ENCODE data around the gene IQCE.

IQCE gene

DNA sequence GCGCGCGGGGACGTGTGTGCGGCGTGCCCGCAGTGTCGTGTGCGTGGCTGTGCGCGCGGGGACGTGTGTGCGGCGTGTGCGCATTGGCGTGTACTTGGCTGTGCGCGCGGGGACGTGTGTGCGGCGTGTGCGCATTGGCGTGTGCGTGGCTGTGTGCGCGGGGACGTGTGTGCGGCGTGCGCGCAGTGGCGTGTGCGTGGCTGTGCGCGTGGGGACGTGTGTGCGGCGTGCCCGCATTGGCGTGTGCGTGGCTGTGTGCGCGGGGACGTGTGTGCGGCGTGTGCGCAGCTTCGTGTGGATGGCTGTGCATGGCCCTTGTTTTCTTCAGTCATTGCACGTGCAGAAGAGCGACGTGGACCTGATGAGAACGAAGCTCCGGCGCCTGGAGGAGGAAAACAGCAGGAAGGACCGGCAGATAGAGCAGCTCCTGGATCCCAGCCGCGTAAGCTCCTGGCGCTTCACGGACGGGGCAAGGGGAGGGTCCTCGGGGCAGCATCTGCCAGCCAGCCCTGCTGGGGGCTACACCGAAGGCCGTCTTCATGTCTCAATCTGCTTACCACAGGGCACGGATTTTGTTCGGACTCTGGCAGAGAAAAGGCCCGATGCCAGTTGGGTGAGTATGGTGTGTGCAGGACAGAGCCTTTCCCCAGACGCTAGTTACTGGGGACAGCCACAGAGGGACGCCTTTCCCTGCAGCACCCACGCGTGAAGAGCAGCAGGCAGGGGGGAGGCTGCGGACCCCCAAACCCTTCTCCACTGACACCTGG is 19.3 kb downstream of the IQCE start:
- Histone ChIP-seq H4K91ac (ENCODE audit: low read length) (no peak overlapping the region), H3K27ac (ENCODE audit: low read length, poor library complexity, severe bottlenecking) (no peak overlapping the region), H2AK5ac (ENCODE audit: low read length, severe bottlenecking) (no peak overlapping the region), H3K4me2 (ENCODE audit: low read length, poor library complexity, severe bottlenecking) (no peak overlapping the region), H2AFZ (ENCODE audit: low read depth, low read length) (no peak overlapping the region), H4K8ac (ENCODE audit: low read length) (no peak overlapping the region), H3K79me1 (replicated peaks; ENCODE audit: low read length, poor library complexity, severe bottlenecking) (peaks cover 17% of the 10 kb centered on the region), H3K9ac (ENCODE audit: low read length) (no peak overlapping the region), H2BK15ac (ENCODE audit: low read depth, poor library complexity, severe bottlenecking) (no peak overlapping the region), H3K4me1 (ENCODE audit: control insufficient read depth, insufficient read depth, low read depth, low read length) (peaks cover 5% of the 10 kb centered on the region), H3K4me3 (ENCODE audit: insufficient read depth in 1 of 2, low read depth in 1 of 2, low read length in 2 of 2) (peak overlapping the region in 1 of 2 experiments; percentile 5), H3K14ac (ENCODE audit: low read length in 2 of 2) (peak overlapping the region in 1 of 2 experiments; percentile 9), H3K23ac (ENCODE audit: low read length in 2 of 2) (no peak overlapping the region), H3K18ac (ENCODE audit: low read depth in 1 of 2, low read length in 2 of 2) (no peak overlapping the region), H2BK5ac (ENCODE audit: low read depth, low read length, poor library complexity, severe bottlenecking) (no peak overlapping the region), H2BK120ac (ENCODE audit: low read depth, low read length) (no peak overlapping the region), H2BK12ac (ENCODE audit: low read length in 2 of 2) (no peak overlapping the region), H3K27me3 (ENCODE audit: control insufficient read depth in 1 of 2, insufficient read depth in 1 of 2, low read length in 2 of 2) (no peaks in the 10 kb centered on the region), H3K4ac (ENCODE audit: low read depth in 1 of 2, low read length in 2 of 2) (no peak overlapping the region), H3K9me3 (ENCODE audit: control insufficient read depth, low read length) (no peaks in the 10 kb centered on the region), H3K36me3 (ENCODE audit: control insufficient read depth in 1 of 2, insufficient read depth in 2 of 2, low read depth in 1 of 2, low read length in 2 of 2) (peaks cover 55 to 65% of the 10 kb centered on the region in 2 experiments)
- no peak for DNase-seq
- 96% methylated on average over 73 of the region's 73 CpGs for WGBS

DNA sequence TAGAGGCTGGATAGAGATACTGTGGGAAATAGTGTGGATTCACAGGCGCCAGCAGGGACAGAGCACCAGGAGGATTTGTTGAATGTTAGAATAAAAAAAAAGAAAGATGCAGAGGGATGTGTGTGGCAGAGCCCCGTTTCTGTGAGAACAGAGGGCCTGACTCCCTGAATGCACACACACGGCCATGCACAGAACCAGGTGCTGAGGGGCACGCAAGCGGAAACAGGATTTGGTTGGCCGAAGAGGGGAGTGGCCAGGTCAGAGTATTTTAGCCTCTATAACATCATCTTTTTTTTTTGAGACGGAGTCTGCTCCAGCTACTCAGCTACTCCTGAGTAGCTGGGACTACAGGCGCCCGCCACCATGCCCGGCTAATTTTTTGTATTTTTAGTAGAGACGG is 21.9 kb downstream of the IQCE start:
- Histone ChIP-seq H2AK5ac (ENCODE audit: low read length, severe bottlenecking) (no peak overlapping the region), H3K4me2 (ENCODE audit: low read length, poor library complexity, severe bottlenecking) (no peak overlapping the region), H3K18ac (ENCODE audit: low read depth in 1 of 2, low read length in 2 of 2) (no peak overlapping the region), H3K27me3 (ENCODE audit: control insufficient read depth in 1 of 2, insufficient read depth in 1 of 2, low read length in 2 of 2) (no peaks in the 10 kb centered on the region), H3K27ac (ENCODE audit: low read length, poor library complexity, severe bottlenecking) (no peak overlapping the region), H3K4me3 (ENCODE audit: insufficient read depth in 1 of 2, low read depth in 1 of 2, low read length in 2 of 2) (no peak overlapping the region), H2BK12ac (ENCODE audit: low read length in 2 of 2) (no peak overlapping the region), H4K91ac (ENCODE audit: low read length) (no peak overlapping the region), H3K9me3 (ENCODE audit: control insufficient read depth, low read length) (no peaks in the 10 kb centered on the region), H3K14ac (ENCODE audit: low read length in 2 of 2) (no peak overlapping the region), H2AFZ (ENCODE audit: low read depth, low read length) (no peak overlapping the region), H3K36me3 (ENCODE audit: control insufficient read depth in 1 of 2, insufficient read depth in 2 of 2, low read depth in 1 of 2, low read length in 2 of 2) (peaks cover 53 to 55% of the 10 kb centered on the region in 2 experiments), H2BK15ac (ENCODE audit: low read depth, poor library complexity, severe bottlenecking) (no peak overlapping the region), H3K4ac (ENCODE audit: low read depth in 1 of 2, low read length in 2 of 2) (no peak overlapping the region), H3K9ac (ENCODE audit: low read length) (no peak overlapping the region), H3K4me1 (ENCODE audit: control insufficient read depth, insufficient read depth, low read depth, low read length) (peaks cover 7% of the 10 kb centered on the region), H2BK5ac (ENCODE audit: low read depth, low read length, poor library complexity, severe bottlenecking) (no peak overlapping the region), H4K8ac (ENCODE audit: low read length) (no peak overlapping the region), H3K79me1 (replicated peaks; ENCODE audit: low read length, poor library complexity, severe bottlenecking) (peaks cover 13% of the 10 kb centered on the region), H3K23ac (ENCODE audit: low read length in 2 of 2) (no peak overlapping the region), H2BK120ac (ENCODE audit: low read depth, low read length) (no peak overlapping the region)
- DNase-seq = no peak
- 93% methylated on average over 11 of the region's 11 CpGs for WGBS

DNA sequence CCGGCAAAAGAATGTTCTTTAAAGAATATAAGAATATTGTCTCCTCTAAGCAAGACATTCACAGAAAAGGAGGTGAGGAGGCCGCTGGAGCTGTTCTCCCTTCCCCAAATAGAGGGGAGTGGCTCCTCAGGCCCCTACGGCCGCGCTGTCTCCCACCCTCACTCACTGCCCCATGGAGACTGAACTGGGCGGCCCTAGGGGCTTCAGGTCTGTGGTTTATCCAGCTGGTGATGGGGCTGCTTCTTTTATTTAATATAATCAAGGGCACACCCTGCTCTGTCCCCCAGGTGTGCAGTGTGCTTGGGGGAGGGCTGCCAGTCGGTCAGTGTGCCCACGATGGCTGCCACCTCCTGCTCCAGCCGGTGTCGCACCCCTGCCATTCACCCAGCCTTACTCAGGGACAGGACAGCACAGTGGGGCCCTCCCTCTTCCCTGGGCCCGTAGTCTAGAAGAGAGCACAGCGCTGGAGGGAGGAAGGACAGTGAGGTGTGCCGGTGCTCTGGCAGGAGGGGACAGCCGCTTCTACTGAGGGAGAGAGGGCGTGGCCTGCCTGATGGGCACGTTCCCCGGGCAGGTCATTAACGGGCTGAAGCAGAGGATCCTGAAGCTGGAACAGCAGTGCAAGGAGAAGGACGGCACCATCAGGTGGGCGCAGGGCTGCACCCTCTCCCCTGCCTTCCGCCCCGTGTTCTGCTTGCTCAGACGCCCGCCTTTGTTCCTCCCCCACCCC is 23.4 kb downstream of the IQCE start:
- no peak overlapping the region for H3K4me3 ChIP-seq (ENCODE audit: insufficient read depth in 1 of 2, low read depth in 1 of 2, low read length in 2 of 2)
- no peak overlapping the region for H2BK5ac ChIP-seq (ENCODE audit: low read depth, low read length, poor library complexity, severe bottlenecking)
- no peak overlapping the region for H2BK120ac ChIP-seq (ENCODE audit: low read depth, low read length)
- peak overlapping the region in 1 of 2 experiments; percentile 20 for H3K14ac ChIP-seq (ENCODE audit: low read length in 2 of 2)
- peaks cover 6% of the 10 kb centered on the region for H3K4me1 ChIP-seq (ENCODE audit: control insufficient read depth, insufficient read depth, low read depth, low read length)
- DNase-seq = no peak
- H3K79me1 ChIP-seq (replicated peaks; ENCODE audit: low read length, poor library complexity, severe bottlenecking) = peaks cover 3% of the 10 kb centered on the region
- no peak overlapping the region for H3K18ac ChIP-seq (ENCODE audit: low read depth in 1 of 2, low read length in 2 of 2)
- H2AFZ ChIP-seq (ENCODE audit: low read depth, low read length) = no peak overlapping the region
- no peak overlapping the region for H3K4me2 ChIP-seq (ENCODE audit: low read length, poor library complexity, severe bottlenecking)
- no peak overlapping the region for H3K23ac ChIP-seq (ENCODE audit: low read length in 2 of 2)
- 85% methylated on average over 19 of the region's 24 CpGs for WGBS
- H3K36me3 ChIP-seq (ENCODE audit: control insufficient read depth in 1 of 2, insufficient read depth in 2 of 2, low read depth in 1 of 2, low read length in 2 of 2) = peaks cover 57 to 59% of the 10 kb centered on the region in 2 experiments
- H3K4ac ChIP-seq (ENCODE audit: low read depth in 1 of 2, low read length in 2 of 2) = no peak overlapping the region
- H3K27ac ChIP-seq (ENCODE audit: low read length, poor library complexity, severe bottlenecking) = no peak overlapping the region
- H2BK12ac ChIP-seq (ENCODE audit: low read length in 2 of 2) = no peak overlapping the region
- no peak overlapping the region for H4K91ac ChIP-seq (ENCODE audit: low read length)
- H2AK5ac ChIP-seq (ENCODE audit: low read length, severe bottlenecking) = no peak overlapping the region
- H4K8ac ChIP-seq (ENCODE audit: low read length) = no peak overlapping the region
- no peak overlapping the region for H3K9ac ChIP-seq (ENCODE audit: low read length)
- H3K9me3 ChIP-seq (ENCODE audit: control insufficient read depth, low read length) = no peaks in the 10 kb centered on the region
- H3K27me3 ChIP-seq (ENCODE audit: control insufficient read depth in 1 of 2, insufficient read depth in 1 of 2, low read length in 2 of 2) = no peaks in the 10 kb centered on the region
- no peak overlapping the region for H2BK15ac ChIP-seq (ENCODE audit: low read depth, poor library complexity, severe bottlenecking)

DNA sequence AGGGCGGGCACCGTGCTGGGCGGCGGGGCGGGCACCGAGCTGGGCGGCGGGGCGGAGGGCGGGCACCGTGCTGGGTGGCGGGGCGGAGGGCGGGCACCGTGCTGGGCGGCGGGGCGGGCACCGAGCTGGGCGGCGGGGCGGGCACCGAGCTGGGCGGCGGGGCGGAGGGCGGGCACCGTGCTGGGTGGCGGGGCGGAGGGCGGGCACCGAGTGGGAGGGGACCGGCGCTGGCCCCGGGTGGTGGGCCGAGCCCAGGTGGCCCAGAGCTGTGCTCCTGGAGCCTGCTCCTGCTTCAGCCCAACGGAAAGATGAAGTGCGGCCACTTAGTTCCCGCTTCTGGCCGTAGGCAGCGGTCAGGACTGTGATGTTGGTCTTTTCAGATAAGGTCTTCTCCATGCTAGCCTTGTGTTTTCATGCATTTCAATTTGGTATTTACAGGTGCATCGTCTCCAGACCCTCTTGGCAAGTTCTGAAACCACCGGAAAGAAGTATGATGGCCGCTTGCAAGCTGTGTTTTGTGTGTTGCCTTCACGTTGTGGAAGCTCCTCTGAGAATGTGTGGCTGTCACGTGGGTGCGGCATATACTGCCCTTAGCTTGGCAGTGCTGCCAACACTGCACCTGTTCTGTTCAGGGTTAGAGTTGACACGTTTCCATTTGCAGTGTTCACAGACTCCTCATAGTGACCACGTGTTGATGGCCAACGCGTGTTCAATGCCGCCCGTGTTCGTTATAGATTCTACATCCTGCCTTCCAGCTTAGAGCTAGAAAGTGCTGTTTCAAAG is 25.2 kb downstream of the IQCE start:
- Histone ChIP-seq H4K91ac (ENCODE audit: low read length) (no peak overlapping the region), H3K18ac (ENCODE audit: low read depth in 1 of 2, low read length in 2 of 2) (no peak overlapping the region), H2BK5ac (ENCODE audit: low read depth, low read length, poor library complexity, severe bottlenecking) (no peak overlapping the region), H3K4me3 (ENCODE audit: insufficient read depth in 1 of 2, low read depth in 1 of 2, low read length in 2 of 2) (no peak overlapping the region), H3K79me1 (replicated peaks; ENCODE audit: low read length, poor library complexity, severe bottlenecking) (no peaks in the 10 kb centered on the region), H3K9ac (ENCODE audit: low read length) (no peak overlapping the region), H2BK15ac (ENCODE audit: low read depth, poor library complexity, severe bottlenecking) (no peak overlapping the region), H2AK5ac (ENCODE audit: low read length, severe bottlenecking) (no peak overlapping the region), H2BK120ac (ENCODE audit: low read depth, low read length) (no peak overlapping the region), H2BK12ac (ENCODE audit: low read length in 2 of 2) (no peak overlapping the region), H3K4me1 (ENCODE audit: control insufficient read depth, insufficient read depth, low read depth, low read length) (peaks cover 2% of the 10 kb centered on the region), H3K4ac (ENCODE audit: low read depth in 1 of 2, low read length in 2 of 2) (no peak overlapping the region), H2AFZ (ENCODE audit: low read depth, low read length) (no peak overlapping the region), H4K8ac (ENCODE audit: low read length) (no peak overlapping the region), H3K14ac (ENCODE audit: low read length in 2 of 2) (no peak overlapping the region), H3K27ac (ENCODE audit: low read length, poor library complexity, severe bottlenecking) (no peak overlapping the region), H3K27me3 (ENCODE audit: control insufficient read depth in 1 of 2, insufficient read depth in 1 of 2, low read length in 2 of 2) (no peaks in the 10 kb centered on the region), H3K9me3 (ENCODE audit: control insufficient read depth, low read length) (no peaks in the 10 kb centered on the region), H3K23ac (ENCODE audit: low read length in 2 of 2) (no peak overlapping the region), H3K36me3 (ENCODE audit: control insufficient read depth in 1 of 2, insufficient read depth in 2 of 2, low read depth in 1 of 2, low read length in 2 of 2) (peaks cover 53 to 57% of the 10 kb centered on the region in 2 experiments), H3K4me2 (ENCODE audit: low read length, poor library complexity, severe bottlenecking) (no peak overlapping the region)
- 96% methylated on average over 33 of the region's 54 CpGs for WGBS
- no peak for DNase-seq
